ENCODE measurements around the gene PERCC1. TPM values are rescaled to one million over a fixed set of nuclear protein-coding genes. Genes with fewer than 3 reads are reported as not detected.

Gene PERCC1
- total RNA-seq, 1 donor, result not detected

- Histone ChIP-seq H3K4me1 (ENCODE audit: insufficient read depth, low read length) (no peaks in the 10 kb centered on the region), H3K27me3 (ENCODE audit: insufficient read depth, low read length) (no peaks in the 10 kb centered on the region), H3K4me2 (ENCODE audit: insufficient read depth, low read length) (no peak overlapping the region), H3K79me2 (ENCODE audit: insufficient read depth, low read length) (peaks cover under 1% of the 10 kb centered on the region), H3K9me3 (ENCODE audit: low read depth, low read length) (no peaks in the 10 kb centered on the region), H4K20me1 (ENCODE audit: insufficient read depth, low read length) (no peaks in the 10 kb centered on the region), H2AFZ (ENCODE audit: low read length) (no peak overlapping the region), H3K4me3 (ENCODE audit: insufficient read depth, low read length) (no peak overlapping the region), H3K27ac (ENCODE audit: low read depth, low read length) (no peak overlapping the region), H3K36me3 (ENCODE audit: insufficient read depth, low read length) (peaks cover 14% of the 10 kb centered on the region)
- DNase-seq (ENCODE audit: insufficient read length, low spot score, missing footprints), result no peak
- TF ChIP-seq, protein P1, sequence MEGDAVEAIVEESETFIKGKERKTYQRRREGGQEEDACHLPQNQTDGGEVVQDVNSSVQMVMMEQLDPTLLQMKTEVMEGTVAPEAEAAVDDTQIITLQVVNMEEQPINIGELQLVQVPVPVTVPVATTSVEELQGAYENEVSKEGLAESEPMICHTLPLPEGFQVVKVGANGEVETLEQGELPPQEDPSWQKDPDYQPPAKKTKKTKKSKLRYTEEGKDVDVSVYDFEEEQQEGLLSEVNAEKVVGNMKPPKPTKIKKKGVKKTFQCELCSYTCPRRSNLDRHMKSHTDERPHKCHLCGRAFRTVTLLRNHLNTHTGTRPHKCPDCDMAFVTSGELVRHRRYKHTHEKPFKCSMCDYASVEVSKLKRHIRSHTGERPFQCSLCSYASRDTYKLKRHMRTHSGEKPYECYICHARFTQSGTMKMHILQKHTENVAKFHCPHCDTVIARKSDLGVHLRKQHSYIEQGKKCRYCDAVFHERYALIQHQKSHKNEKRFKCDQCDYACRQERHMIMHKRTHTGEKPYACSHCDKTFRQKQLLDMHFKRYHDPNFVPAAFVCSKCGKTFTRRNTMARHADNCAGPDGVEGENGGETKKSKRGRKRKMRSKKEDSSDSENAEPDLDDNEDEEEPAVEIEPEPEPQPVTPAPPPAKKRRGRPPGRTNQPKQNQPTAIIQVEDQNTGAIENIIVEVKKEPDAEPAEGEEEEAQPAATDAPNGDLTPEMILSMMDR (IDR thresholded peaks at IDR 0.05; ENCODE audit: extremely low read depth, low read depth, low read length), result no peak
Measured at GRCh38 chr16:1452530-1452929, 21.7 kb downstream of the PERCC1 start.

DNA sequence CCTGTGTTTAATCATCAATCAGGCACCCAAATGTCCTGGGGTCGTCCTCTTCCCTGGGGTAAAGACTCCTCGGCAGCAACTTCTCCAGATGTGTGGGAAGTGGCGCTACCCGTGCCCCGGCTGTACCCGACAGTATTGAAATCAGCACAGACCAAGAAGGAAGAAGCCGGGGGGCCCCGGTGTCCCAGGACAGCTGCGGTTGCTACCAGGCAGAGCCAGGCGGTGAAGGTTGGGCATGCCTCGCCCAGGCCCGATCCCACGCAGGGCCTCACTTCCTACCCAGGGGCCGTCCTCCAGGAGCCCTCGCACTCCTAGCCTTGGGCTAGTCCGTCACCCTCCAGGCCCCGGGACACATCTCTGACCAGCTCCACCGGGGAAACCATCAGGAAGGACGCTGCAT lies 22.4 kb downstream of the PERCC1 start:
- Histone ChIP-seq H3K36me3 (ENCODE audit: insufficient read depth, low read length) (peaks cover 14% of the 10 kb centered on the region), H3K79me2 (ENCODE audit: insufficient read depth, low read length) (peaks cover 5% of the 10 kb centered on the region), H2AFZ (ENCODE audit: low read length) (no peak overlapping the region), H3K9me3 (ENCODE audit: low read depth, low read length) (no peaks in the 10 kb centered on the region), H3K27ac (ENCODE audit: low read depth, low read length) (no peak overlapping the region), H3K27me3 (ENCODE audit: insufficient read depth, low read length) (no peaks in the 10 kb centered on the region), H3K4me3 (ENCODE audit: insufficient read depth, low read length) (no peak overlapping the region), H4K20me1 (ENCODE audit: insufficient read depth, low read length) (no peaks in the 10 kb centered on the region), H3K4me2 (ENCODE audit: insufficient read depth, low read length) (no peak overlapping the region), H3K4me1 (ENCODE audit: insufficient read depth, low read length) (no peaks in the 10 kb centered on the region)
- no peak for DNase-seq (ENCODE audit: insufficient read length, low spot score, missing footprints)
- TF ChIP-seq, protein P1 (IDR thresholded peaks at IDR 0.05; ENCODE audit: extremely low read depth, low read depth, low read length), result no peak

- H3K9me3 ChIP-seq (ENCODE audit: low read depth, low read length), result no peaks in the 10 kb centered on the region
- no peak overlapping the region for H3K4me3 ChIP-seq (ENCODE audit: insufficient read depth, low read length)
- H3K27ac ChIP-seq (ENCODE audit: low read depth, low read length), result no peak overlapping the region
- no peak overlapping the region for H2AFZ ChIP-seq (ENCODE audit: low read length)
- no peak for DNase-seq (ENCODE audit: insufficient read length, low spot score, missing footprints)
- H3K36me3 ChIP-seq (ENCODE audit: insufficient read depth, low read length), result peaks cover 14% of the 10 kb centered on the region
- no peaks in the 10 kb centered on the region for H3K4me1 ChIP-seq (ENCODE audit: insufficient read depth, low read length)
- H4K20me1 ChIP-seq (ENCODE audit: insufficient read depth, low read length), result no peaks in the 10 kb centered on the region
- no peak overlapping the region for H3K4me2 ChIP-seq (ENCODE audit: insufficient read depth, low read length)
- TF ChIP-seq, protein P1 (IDR thresholded peaks at IDR 0.05; ENCODE audit: extremely low read depth, low read depth, low read length), result no peak
- H3K27me3 ChIP-seq (ENCODE audit: insufficient read depth, low read length), result no peaks in the 10 kb centered on the region
- peaks cover 11% of the 10 kb centered on the region for H3K79me2 ChIP-seq (ENCODE audit: insufficient read depth, low read length)
Measured at GRCh38 chr16:1454561-1454960, 23.7 kb downstream of the PERCC1 start.

GRCh38 chr16:1455190-1456171 lies 24.6 kb downstream of the PERCC1 start:
- Histone ChIP-seq H3K36me3 (ENCODE audit: insufficient read depth, low read length) (peaks cover 17% of the 10 kb centered on the region), H3K79me2 (ENCODE audit: insufficient read depth, low read length) (peaks cover 11% of the 10 kb centered on the region), H3K4me1 (ENCODE audit: insufficient read depth, low read length) (no peaks in the 10 kb centered on the region), H3K4me2 (ENCODE audit: insufficient read depth, low read length) (no peak overlapping the region), H3K27ac (ENCODE audit: low read depth, low read length) (no peak overlapping the region), H4K20me1 (ENCODE audit: insufficient read depth, low read length) (no peaks in the 10 kb centered on the region), H3K27me3 (ENCODE audit: insufficient read depth, low read length) (no peaks in the 10 kb centered on the region), H3K9me3 (ENCODE audit: low read depth, low read length) (no peaks in the 10 kb centered on the region), H3K4me3 (ENCODE audit: insufficient read depth, low read length) (no peak overlapping the region), H2AFZ (ENCODE audit: low read length) (no peak overlapping the region)
- DNase-seq (ENCODE audit: insufficient read length, low spot score, missing footprints), result no peak
- TF ChIP-seq, protein P1 (IDR thresholded peaks at IDR 0.05; ENCODE audit: extremely low read depth, low read depth, low read length), result no peak

Data from osteoblast (primary cell).